Measurements from ENCODE around the gene IQSEC3.
"Not testable (repeated sequence)": the region's sequence is repeated elsewhere in the genome, so short reads cannot be mapped to it uniquely, and the experiment has no call there.

- not testable (repeated sequence) for TF ChIP-seq CTCF (IDR thresholded peaks at IDR 0.05; ENCODE audit: low read depth, low read length); EZH2phosphoT487 (IDR thresholded peaks at IDR 0.05; ENCODE audit: low read depth)
Observed at GRCh38 chr12:66782-67504, 376 bp downstream of the IQSEC3 start.

Data from OCI-LY3 (cell line).